ENCODE results near the gene GNAT2.

Gene GNAT2

DNA sequence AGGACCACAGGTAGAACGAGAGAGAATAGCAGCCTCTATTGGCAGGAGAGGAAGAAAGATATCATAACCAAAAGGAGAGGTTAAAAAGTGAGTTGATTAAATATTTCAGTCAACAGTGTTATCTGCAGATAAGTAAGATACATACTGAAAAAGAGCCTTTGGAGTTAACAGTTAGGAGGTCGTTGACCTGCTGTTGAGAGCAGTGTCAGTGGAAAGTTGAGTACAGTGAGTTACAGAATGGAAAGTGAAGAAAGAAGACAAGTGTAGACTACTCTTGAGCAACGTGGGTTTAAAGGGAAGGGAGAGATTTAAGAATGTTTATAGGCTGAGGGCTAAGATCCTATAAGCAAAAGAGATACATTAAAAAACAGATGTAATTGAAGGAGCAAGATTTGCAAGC lies 30.2 kb downstream of the GNAT2 start:
- no peak overlapping the region for H3K4me3 ChIP-seq (ENCODE audit: low read depth, low read length)
- TF ChIP-seq, protein P1, sequence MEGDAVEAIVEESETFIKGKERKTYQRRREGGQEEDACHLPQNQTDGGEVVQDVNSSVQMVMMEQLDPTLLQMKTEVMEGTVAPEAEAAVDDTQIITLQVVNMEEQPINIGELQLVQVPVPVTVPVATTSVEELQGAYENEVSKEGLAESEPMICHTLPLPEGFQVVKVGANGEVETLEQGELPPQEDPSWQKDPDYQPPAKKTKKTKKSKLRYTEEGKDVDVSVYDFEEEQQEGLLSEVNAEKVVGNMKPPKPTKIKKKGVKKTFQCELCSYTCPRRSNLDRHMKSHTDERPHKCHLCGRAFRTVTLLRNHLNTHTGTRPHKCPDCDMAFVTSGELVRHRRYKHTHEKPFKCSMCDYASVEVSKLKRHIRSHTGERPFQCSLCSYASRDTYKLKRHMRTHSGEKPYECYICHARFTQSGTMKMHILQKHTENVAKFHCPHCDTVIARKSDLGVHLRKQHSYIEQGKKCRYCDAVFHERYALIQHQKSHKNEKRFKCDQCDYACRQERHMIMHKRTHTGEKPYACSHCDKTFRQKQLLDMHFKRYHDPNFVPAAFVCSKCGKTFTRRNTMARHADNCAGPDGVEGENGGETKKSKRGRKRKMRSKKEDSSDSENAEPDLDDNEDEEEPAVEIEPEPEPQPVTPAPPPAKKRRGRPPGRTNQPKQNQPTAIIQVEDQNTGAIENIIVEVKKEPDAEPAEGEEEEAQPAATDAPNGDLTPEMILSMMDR (IDR thresholded peaks at IDR 0.05; ENCODE audit: low read depth, low read length), result no peak
- peaks cover 95% of the 10 kb centered on the region for H3K36me3 ChIP-seq
- H3K27me3 ChIP-seq (ENCODE audit: insufficient read depth, low read depth, severe bottlenecking), result no peaks in the 10 kb centered on the region
- H3K9me3 ChIP-seq (ENCODE audit: severe bottlenecking), result no peaks in the 10 kb centered on the region
- no peak for DNase-seq
- no peak overlapping the region for H3K27ac ChIP-seq

DNA sequence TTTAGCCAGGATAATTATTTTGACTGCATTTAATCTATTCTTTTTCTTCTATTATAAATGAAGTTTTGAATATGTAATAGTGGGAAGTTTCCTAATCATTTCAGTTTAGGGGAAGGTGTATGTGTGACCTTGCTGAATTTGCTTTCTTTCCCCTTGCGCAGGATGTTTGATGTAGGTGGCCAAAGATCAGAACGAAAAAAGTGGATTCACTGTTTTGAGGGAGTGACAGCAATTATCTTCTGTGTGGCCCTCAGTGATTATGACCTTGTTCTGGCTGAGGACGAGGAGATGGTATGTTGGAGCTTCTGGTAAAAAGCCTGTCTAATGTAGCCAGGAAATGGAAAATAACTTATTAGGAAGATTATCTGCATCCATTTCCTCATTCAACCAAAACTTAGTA lies 33.4 kb downstream of the GNAT2 start:
- H3K27ac ChIP-seq, result no peak overlapping the region
- peaks cover 94% of the 10 kb centered on the region for H3K36me3 ChIP-seq

DNA sequence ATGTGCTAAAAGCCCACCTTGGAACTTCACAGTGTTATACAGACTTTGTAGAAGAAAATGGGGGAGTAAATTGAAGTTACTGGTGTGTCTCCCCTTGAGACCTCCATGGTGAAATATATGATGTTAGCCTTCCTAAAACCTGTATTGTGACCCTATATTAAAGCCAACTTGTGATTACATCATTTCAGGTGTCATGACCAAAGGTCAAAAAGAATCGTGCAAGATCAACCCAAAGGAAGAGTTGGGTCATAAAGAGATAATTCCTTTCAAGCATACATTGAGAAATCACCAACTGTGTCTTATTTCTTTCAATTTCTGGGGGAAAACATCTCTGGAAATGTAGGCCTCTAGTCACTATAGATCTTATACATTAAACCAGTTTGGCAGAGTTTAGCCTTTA lies 34.6 kb downstream of the GNAT2 start:
- Histone ChIP-seq H3K4me3 (ENCODE audit: low read depth, low read length) (no peak overlapping the region), H3K27me3 (ENCODE audit: insufficient read depth, low read depth, severe bottlenecking) (no peaks in the 10 kb centered on the region), H3K9me3 (ENCODE audit: severe bottlenecking) (no peaks in the 10 kb centered on the region), H3K36me3 (peaks cover 97% of the 10 kb centered on the region), H3K27ac (no peak overlapping the region)
- DNase-seq, result no peak
- TF ChIP-seq, protein P1 (IDR thresholded peaks at IDR 0.05; ENCODE audit: low read depth, low read length), result no peak

More for the DNA sequence above, 33.4 kb downstream of the GNAT2 start:
- TF ChIP-seq, protein P1 (IDR thresholded peaks at IDR 0.05; ENCODE audit: low read depth, low read length), result no peak
- no peaks in the 10 kb centered on the region for H3K27me3 ChIP-seq (ENCODE audit: insufficient read depth, low read depth, severe bottlenecking)
- H3K9me3 ChIP-seq (ENCODE audit: severe bottlenecking), result no peaks in the 10 kb centered on the region
- no peak for DNase-seq
- no peak overlapping the region for H3K4me3 ChIP-seq (ENCODE audit: low read depth, low read length)

DNA sequence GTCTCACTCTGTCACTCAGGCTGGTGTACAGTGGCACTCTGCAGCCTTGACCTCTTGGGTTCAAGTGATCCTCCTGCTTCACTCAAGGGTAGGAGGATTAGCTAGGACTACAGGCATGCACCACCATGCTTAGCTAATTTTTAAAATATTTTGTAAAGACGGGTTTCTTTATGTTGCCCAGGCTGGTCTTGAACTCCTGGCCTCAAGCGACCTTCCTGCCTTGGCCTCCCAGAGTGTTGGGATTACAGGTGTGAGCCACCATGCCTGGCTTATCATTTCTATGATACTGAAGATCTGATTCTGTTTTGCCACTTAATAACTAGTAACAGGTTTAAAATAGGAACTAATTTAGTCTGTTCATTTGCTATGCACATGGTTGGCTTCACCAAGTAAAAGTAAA lies 37.4 kb downstream of the GNAT2 start:
- TF ChIP-seq, protein P1 (IDR thresholded peaks at IDR 0.05; ENCODE audit: low read depth, low read length), result no peak
- peaks cover 94% of the 10 kb centered on the region for H3K36me3 ChIP-seq

DNA sequence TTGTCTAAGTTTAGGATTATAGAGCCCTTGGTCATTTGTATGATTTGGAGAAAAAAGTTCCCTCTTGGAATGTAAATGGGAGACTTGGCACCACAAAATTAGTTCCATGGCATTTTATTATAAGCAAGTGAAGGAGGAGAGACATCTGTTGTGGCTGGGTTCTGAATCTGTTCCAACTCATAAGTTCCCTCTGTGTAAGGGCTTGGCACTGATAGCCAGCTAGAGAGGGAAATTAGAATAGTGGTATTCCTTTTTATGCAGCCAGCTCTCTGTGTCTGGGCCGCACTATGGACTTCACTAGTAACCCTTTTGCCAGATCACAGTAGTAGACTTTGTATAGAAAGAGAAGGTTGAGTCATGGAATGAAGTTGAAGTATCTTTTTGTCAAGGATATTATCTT lies 39.9 kb downstream of the GNAT2 start:
- TF ChIP-seq, protein P1 (IDR thresholded peaks at IDR 0.05; ENCODE audit: low read depth, low read length), result no peak
- Histone ChIP-seq H3K27ac (no peak overlapping the region), H3K27me3 (ENCODE audit: insufficient read depth, low read depth, severe bottlenecking) (no peaks in the 10 kb centered on the region), H3K4me3 (ENCODE audit: low read depth, low read length) (no peak overlapping the region), H3K36me3 (peaks cover 82% of the 10 kb centered on the region), H3K9me3 (ENCODE audit: severe bottlenecking) (no peaks in the 10 kb centered on the region)
- no peak for DNase-seq

More for the DNA sequence above, 37.4 kb downstream of the GNAT2 start:
- no peak overlapping the region for H3K4me3 ChIP-seq (ENCODE audit: low read depth, low read length)
- no peaks in the 10 kb centered on the region for H3K27me3 ChIP-seq (ENCODE audit: insufficient read depth, low read depth, severe bottlenecking)
- no peaks in the 10 kb centered on the region for H3K9me3 ChIP-seq (ENCODE audit: severe bottlenecking)
- H3K27ac ChIP-seq, result no peak overlapping the region
- no peak for DNase-seq

DNA sequence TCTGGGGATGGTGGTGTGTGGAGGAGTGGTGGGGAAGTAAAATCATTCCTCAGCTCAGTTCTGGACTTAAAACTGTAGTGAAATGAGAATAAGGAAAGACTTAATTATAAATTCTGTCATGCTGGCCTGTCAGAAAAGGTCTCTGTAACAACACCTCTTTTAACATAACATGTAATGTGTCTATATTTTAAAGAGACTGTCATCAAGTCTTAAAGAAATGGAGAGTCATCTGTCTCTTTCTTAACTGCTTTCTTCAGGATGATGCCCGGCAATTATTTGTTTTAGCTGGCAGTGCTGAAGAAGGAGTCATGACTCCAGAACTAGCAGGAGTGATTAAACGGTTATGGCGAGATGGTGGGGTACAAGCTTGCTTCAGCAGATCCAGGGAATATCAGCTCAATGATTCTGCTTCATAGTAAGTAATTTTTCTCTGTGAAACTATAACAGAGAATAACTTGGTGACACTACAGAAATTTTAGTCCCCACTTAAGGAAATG lies 40.4 kb downstream of the GNAT2 start:
- TF ChIP-seq, protein P1 (IDR thresholded peaks at IDR 0.05; ENCODE audit: low read depth, low read length), result no peak
- no peak for DNase-seq
- H3K36me3 ChIP-seq, result peaks cover 82% of the 10 kb centered on the region
- no peak overlapping the region for H3K4me3 ChIP-seq (ENCODE audit: low read depth, low read length)
- no peaks in the 10 kb centered on the region for H3K9me3 ChIP-seq (ENCODE audit: severe bottlenecking)
- H3K27me3 ChIP-seq (ENCODE audit: insufficient read depth, low read depth, severe bottlenecking), result no peaks in the 10 kb centered on the region
- H3K27ac ChIP-seq, result no peak overlapping the region

Measured in WERI-Rb-1 (cell line).